Measurements from ENCODE around the gene MYADML2. TPM values are rescaled to one million over a fixed set of nuclear protein-coding genes. Genes with fewer than 3 reads are reported as not detected.

The MYADML2 gene
- total and polyA plus RNA-seq, 2 of the 8 experiments (the other 6 are each of a cell fraction or from before 2014, with no cell fraction given) = 0.26 to 0.47 TPM

DNA sequence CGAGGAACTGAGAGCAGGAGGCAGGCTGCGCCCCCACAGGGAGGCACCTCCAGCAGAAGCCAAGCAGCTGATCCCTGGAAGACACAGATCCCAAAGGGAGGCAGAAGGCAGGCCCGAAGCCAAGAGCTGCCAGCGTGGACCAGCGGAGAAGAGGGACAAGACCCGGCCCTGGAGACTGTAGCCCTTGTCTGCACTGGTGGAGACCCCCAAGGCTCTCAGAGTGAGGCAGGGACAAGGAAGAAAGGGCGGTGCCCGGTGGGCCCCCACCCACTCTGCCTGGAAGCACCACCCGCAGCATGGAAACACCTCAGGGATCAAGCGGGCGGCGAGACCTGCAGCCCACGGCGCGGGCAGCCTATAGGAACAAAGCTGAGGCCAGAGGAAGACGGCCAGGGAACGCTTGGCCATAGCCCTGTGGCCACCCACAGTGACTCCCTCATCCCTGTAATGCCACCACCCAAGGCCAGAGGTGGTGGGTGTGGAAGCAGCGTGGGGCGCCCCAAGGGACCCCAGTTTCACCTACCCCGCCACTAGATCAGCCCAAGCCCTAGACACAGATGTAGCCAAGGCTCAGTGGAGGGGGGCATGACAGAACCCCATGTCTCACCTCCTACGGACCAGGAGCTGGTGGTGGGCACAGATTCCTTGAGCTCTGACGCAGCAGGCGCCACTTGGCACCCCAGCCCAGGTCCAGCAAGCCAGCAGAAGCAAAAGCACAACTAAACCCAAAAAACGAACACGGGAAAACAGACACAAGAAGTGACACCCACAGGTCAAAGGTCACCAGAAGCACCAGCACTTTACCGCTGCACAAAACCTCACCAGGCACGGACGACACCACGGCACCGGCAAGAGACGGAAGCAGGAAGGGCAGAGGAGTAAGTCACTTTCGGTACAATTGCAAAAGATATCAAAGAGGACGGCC lies 26.2 kb downstream of the MYADML2 start:
- peaks cover 16 to 27% of the 10 kb centered on the region in 2 experiments for H4K20me1 ChIP-seq (replicated peaks in 1 of 2; ENCODE audit: control insufficient read depth in 1 of 2, insufficient read depth in 2 of 2, low read length in 2 of 2)
- no peak overlapping the region for H4K91ac ChIP-seq (replicated peaks; ENCODE audit: insufficient read length, low read length)
- no peak overlapping the region for H3K27ac ChIP-seq (ENCODE audit: low read depth, low read length)
- H2AFZ ChIP-seq (ENCODE audit: low read length) = no peak overlapping the region
- H3K18ac ChIP-seq (ENCODE audit: extremely low read depth, low read length) = no peak overlapping the region
- no peak for FAIRE-seq
- no peak overlapping the region for H3K4me3 ChIP-seq (ENCODE audit: extremely low read depth in 1 of 4, insufficient read depth in 2 of 4, low read depth in 3 of 4, low read length in 4 of 4)
- CTCF ChIA-PET (ENCODE audit: partially characterized antibody) = interaction anchor here (0.8 to 2.6 kb wide), 6 partner anchors 15 to 100 kb away, joined by 3 to 5 read pairs (median 3); no protein-coding TSS in a partner anchor
- peaks cover 5% of the 10 kb centered on the region for H3K23me2 ChIP-seq (ENCODE audit: low read depth, low read length)
- H3K36me3 ChIP-seq (ENCODE audit: control insufficient read depth in 2 of 4, insufficient read depth in 4 of 4, low read length in 3 of 4) = peaks cover 3 to 26% (median 6%) of the 10 kb centered on the region in 4 experiments; a peak in 6 of 8 replicates
- POLR2A ChIA-PET (ENCODE audit: partially characterized antibody) = interaction anchor here (0.9 to 14.6 kb wide), 9 partner anchors 7 to 99 kb away, joined by 3 to 150 read pairs (median 4); partner anchors contain the start of genes PCYT2, PYCR1 and SIRT7
- no peak overlapping the region for H2BK15ac ChIP-seq (ENCODE audit: low read length)
- peaks cover 7 to 77% of the 10 kb centered on the region in 2 experiments; a peak in 3 of 4 replicates for H3K79me2 ChIP-seq (ENCODE audit: control insufficient read depth in 1 of 2, insufficient read depth in 2 of 2, low read length in 2 of 2)
- H3K9ac ChIP-seq (replicated peaks in 1 of 4; ENCODE audit: extremely low read depth in 1 of 4, low read depth in 3 of 4, low read length in 3 of 4) = no peak overlapping the region
- H3K4me1 ChIP-seq (replicated peaks in 1 of 4; ENCODE audit: control insufficient read depth in 3 of 4, insufficient read depth in 4 of 4, low read length in 3 of 4) = peaks cover 0 to 37% (median 27%) of the 10 kb centered on the region in 4 experiments; a peak in 6 of 7 replicates
- no peaks in the 10 kb centered on the region for H3K27me3 ChIP-seq (replicated peaks in 1 of 4; ENCODE audit: control insufficient read depth in 3 of 4, extremely low read depth in 1 of 4, insufficient read depth in 3 of 4, low read length in 3 of 4)
- H3K56ac ChIP-seq (replicated peaks; ENCODE audit: insufficient read length, low read depth, low read length) = no peak overlapping the region
- WGBS, 2 experiments (ENCODE audit: extremely low coverage in 1 of 2, insufficient coverage in 1 of 2, insufficient read length in 1 of 2, insufficient replicate concordance in 2 of 2, low coverage in 1 of 2, low lambda C conversion rate in 2 of 2, missing lambda C conversion rate in 1 of 2) = 95% methylated on average over 33 of the region's 33 CpGs; no CpG with 5 or more reads in 1 of the 2 experiments
- H2BK120ac ChIP-seq (replicated peaks; ENCODE audit: low read depth, low read length) = no peak overlapping the region
- no peak overlapping the region for H3K4me2 ChIP-seq (ENCODE audit: insufficient read depth in 1 of 2, low read depth in 2 of 2, low read length in 2 of 2)
- H3K14ac ChIP-seq (ENCODE audit: insufficient read length) = no peak overlapping the region
- DNase-seq (ENCODE audit: low read depth in 1 of 2, low spot score in 2 of 2) = no peak
- no peak overlapping the region for H2BK12ac ChIP-seq (ENCODE audit: low read depth, low read length)
- no peaks in the 10 kb centered on the region for H3K9me3 ChIP-seq (ENCODE audit: insufficient read depth in 2 of 2, low read depth in 1 of 2, low read length in 1 of 2)
- H2BK20ac ChIP-seq (ENCODE audit: low read length) = no peak overlapping the region
- no peak overlapping the region; the same call in 1 of the 2 replicates for H4K8ac ChIP-seq (ENCODE audit: extremely low read depth, insufficient read depth, low read length)
- H4K5ac ChIP-seq (ENCODE audit: insufficient read length, low read depth, low read length) = no peak overlapping the region
- H3K4ac ChIP-seq (replicated peaks; ENCODE audit: insufficient read length, low read depth, low read length) = no peak overlapping the region
- H2BK5ac ChIP-seq (ENCODE audit: low read depth, low read length) = 0 out of 2 replicates have a peak overlapping the region, but pooled peaks have one; percentile 24
- H3K79me1 ChIP-seq (ENCODE audit: low read depth, low read length) = peaks cover 40% of the 10 kb centered on the region
- no peak overlapping the region for H2AK5ac ChIP-seq (ENCODE audit: low read depth, low read length)
- no peak overlapping the region for H3K23ac ChIP-seq (ENCODE audit: insufficient read length)
- TF ChIP-seq EZH2 (IDR thresholded peaks at IDR 0.05; ENCODE audit: low read depth, low read length, severe bottlenecking) = no peak
- TF ChIP-seq, protein P1, sequence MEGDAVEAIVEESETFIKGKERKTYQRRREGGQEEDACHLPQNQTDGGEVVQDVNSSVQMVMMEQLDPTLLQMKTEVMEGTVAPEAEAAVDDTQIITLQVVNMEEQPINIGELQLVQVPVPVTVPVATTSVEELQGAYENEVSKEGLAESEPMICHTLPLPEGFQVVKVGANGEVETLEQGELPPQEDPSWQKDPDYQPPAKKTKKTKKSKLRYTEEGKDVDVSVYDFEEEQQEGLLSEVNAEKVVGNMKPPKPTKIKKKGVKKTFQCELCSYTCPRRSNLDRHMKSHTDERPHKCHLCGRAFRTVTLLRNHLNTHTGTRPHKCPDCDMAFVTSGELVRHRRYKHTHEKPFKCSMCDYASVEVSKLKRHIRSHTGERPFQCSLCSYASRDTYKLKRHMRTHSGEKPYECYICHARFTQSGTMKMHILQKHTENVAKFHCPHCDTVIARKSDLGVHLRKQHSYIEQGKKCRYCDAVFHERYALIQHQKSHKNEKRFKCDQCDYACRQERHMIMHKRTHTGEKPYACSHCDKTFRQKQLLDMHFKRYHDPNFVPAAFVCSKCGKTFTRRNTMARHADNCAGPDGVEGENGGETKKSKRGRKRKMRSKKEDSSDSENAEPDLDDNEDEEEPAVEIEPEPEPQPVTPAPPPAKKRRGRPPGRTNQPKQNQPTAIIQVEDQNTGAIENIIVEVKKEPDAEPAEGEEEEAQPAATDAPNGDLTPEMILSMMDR (IDR thresholded peaks at IDR 0.05; ENCODE audit: control extremely low read depth in 1 of 3, insufficient read depth in 1 of 3, low read depth in 1 of 3, low read length in 3 of 3) = no peak
- TF ChIP-seq SRF (IDR thresholded peaks at IDR 0.05; ENCODE audit: low read depth, low read length) = no peak
- TF ChIP-seq RFX5 (IDR thresholded peaks at IDR 0.05; ENCODE audit: borderline replicate concordance, low read depth, low read length) = no peak
- TF ChIP-seq CEBPB (IDR thresholded peaks at IDR 0.05; ENCODE audit: low read depth, low read length) = no peak
- TF ChIP-seq POLR2A (IDR thresholded peaks at IDR 0.05; ENCODE audit: control extremely low read depth in 1 of 2, low read depth in 2 of 2, low read length in 2 of 2) = no peak
- no peak for TF ChIP-seq FOSL1 (IDR thresholded peaks at IDR 0.05; ENCODE audit: insufficient read depth, low read depth, low read length)
- no peak for TF ChIP-seq BRCA1 (IDR thresholded peaks at IDR 0.05; ENCODE audit: low read depth, low read length)
